ENCODE measurements around the gene BMP8A. TPM values are rescaled to one million over a fixed set of nuclear protein-coding genes. Genes with fewer than 3 reads are reported as not detected.

BMP8A gene
- polyA plus RNA-seq, 1 donor (not counting 4 experiments of a cell fraction or from before 2014, with no cell fraction given): not detected

- H3K4me3 ChIP-seq (ENCODE audit: control insufficient read depth in 2 of 3, extremely low read depth in 1 of 3, insufficient read depth in 2 of 3, low read depth in 1 of 3, low read length in 3 of 3): no peak overlapping the region
- no peak overlapping the region for H3K9ac ChIP-seq (ENCODE audit: control insufficient read depth, extremely low read depth, insufficient read depth, low read length)
- H2AFZ ChIP-seq (ENCODE audit: control insufficient read depth, low read length): no peak overlapping the region
- H4K20me1 ChIP-seq (ENCODE audit: control insufficient read depth, extremely low read depth, insufficient read depth, low read length): no peaks in the 10 kb centered on the region
- H3K36me3 ChIP-seq (ENCODE audit: control insufficient read depth in 2 of 2, extremely low read depth in 1 of 2, insufficient read depth in 2 of 2, low read length in 2 of 2): peaks cover 10 to 27% of the 10 kb centered on the region in 2 experiments
- H3K4me2 ChIP-seq (ENCODE audit: control insufficient read depth, extremely low read depth, insufficient read depth, low read depth, low read length): no peak overlapping the region
- H3K27me3 ChIP-seq (ENCODE audit: control insufficient read depth, extremely low read depth, insufficient read depth, low read length): no peaks in the 10 kb centered on the region
- dilution Hi-C loops (cut with MboI; ENCODE audit: extremely low pct_ligation_motif_present, low sequenced_read_pairs): no loop called here
- H3K9me3 ChIP-seq (ENCODE audit: control insufficient read depth, low read depth, low read length): no peaks in the 10 kb centered on the region
- no peak overlapping the region for H3K27ac ChIP-seq (ENCODE audit: control insufficient read depth, insufficient read depth, low read length)
- DNase-seq (ENCODE audit: low read depth, low spot score) (no peak), FAIRE-seq (no peak)
- no peak for TF ChIP-seq CTCF (optimal IDR thresholded peaks at IDR 0.05 in 1 of 3, IDR thresholded peaks at IDR 0.05 in 1 of 3, conservative IDR thresholded peaks at IDR 0.05 in 1 of 3; ENCODE audit: extremely low read depth in 1 of 3, insufficient read depth in 2 of 3, low read length in 3 of 3)
- no peak for TF ChIP-seq EZH2 (IDR thresholded peaks at IDR 0.05; ENCODE audit: low read length)
- no peaks in the 10 kb centered on the region for H3K9me1 ChIP-seq (ENCODE audit: control insufficient read depth, extremely low read depth, insufficient read depth, low read length)
- no peaks in the 10 kb centered on the region for H3K4me1 ChIP-seq (ENCODE audit: control insufficient read depth, extremely low read depth, insufficient read depth, low read length)
- H3K79me2 ChIP-seq (ENCODE audit: control insufficient read depth, insufficient read depth, low read length): no peaks in the 10 kb centered on the region
Observed at GRCh38 chr1:39545531-39545930, 54.1 kb downstream of the BMP8A start.

- Histone ChIP-seq H3K9ac (ENCODE audit: control insufficient read depth, extremely low read depth, insufficient read depth, low read length) (no peak overlapping the region), H2AFZ (ENCODE audit: control insufficient read depth, low read length) (no peak overlapping the region), H3K4me2 (ENCODE audit: control insufficient read depth, extremely low read depth, insufficient read depth, low read depth, low read length) (no peak overlapping the region), H3K27me3 (ENCODE audit: control insufficient read depth, extremely low read depth, insufficient read depth, low read length) (no peaks in the 10 kb centered on the region), H3K36me3 (ENCODE audit: control insufficient read depth in 2 of 2, extremely low read depth in 1 of 2, insufficient read depth in 2 of 2, low read length in 2 of 2) (peaks cover 4 to 7% of the 10 kb centered on the region in 2 experiments), H3K79me2 (ENCODE audit: control insufficient read depth, insufficient read depth, low read length) (peaks cover 2% of the 10 kb centered on the region), H3K9me3 (ENCODE audit: control insufficient read depth, low read depth, low read length) (no peaks in the 10 kb centered on the region), H3K4me1 (ENCODE audit: control insufficient read depth, extremely low read depth, insufficient read depth, low read length) (peaks cover 4% of the 10 kb centered on the region), H3K9me1 (ENCODE audit: control insufficient read depth, extremely low read depth, insufficient read depth, low read length) (peaks cover 3% of the 10 kb centered on the region), H4K20me1 (ENCODE audit: control insufficient read depth, extremely low read depth, insufficient read depth, low read length) (no peaks in the 10 kb centered on the region), H3K27ac (ENCODE audit: control insufficient read depth, insufficient read depth, low read length) (no peak overlapping the region), H3K4me3 (ENCODE audit: control insufficient read depth in 2 of 3, extremely low read depth in 1 of 3, insufficient read depth in 2 of 3, low read depth in 1 of 3, low read length in 3 of 3) (no peak overlapping the region)
- no peak for TF ChIP-seq EZH2 (IDR thresholded peaks at IDR 0.05; ENCODE audit: low read length)
- TF ChIP-seq CTCF (optimal IDR thresholded peaks at IDR 0.05 in 1 of 3, IDR thresholded peaks at IDR 0.05 in 1 of 3, conservative IDR thresholded peaks at IDR 0.05 in 1 of 3; ENCODE audit: extremely low read depth in 1 of 3, insufficient read depth in 2 of 3, low read length in 3 of 3): no peak
- DNase-seq (ENCODE audit: low read depth, low spot score) (no peak), FAIRE-seq (no peak)
- dilution Hi-C loops (cut with MboI; ENCODE audit: extremely low pct_ligation_motif_present, low sequenced_read_pairs): no loop called here
Observed at GRCh38 chr1:39554277-39554676, 62.8 kb downstream of the BMP8A start.

Measured in keratinocyte (primary cell).